ENCODE measurements around the gene TCIRG1.
A peak's percentile ranks its signal among the peaks of the same experiment; 100 is the strongest.

Gene TCIRG1

DNA sequence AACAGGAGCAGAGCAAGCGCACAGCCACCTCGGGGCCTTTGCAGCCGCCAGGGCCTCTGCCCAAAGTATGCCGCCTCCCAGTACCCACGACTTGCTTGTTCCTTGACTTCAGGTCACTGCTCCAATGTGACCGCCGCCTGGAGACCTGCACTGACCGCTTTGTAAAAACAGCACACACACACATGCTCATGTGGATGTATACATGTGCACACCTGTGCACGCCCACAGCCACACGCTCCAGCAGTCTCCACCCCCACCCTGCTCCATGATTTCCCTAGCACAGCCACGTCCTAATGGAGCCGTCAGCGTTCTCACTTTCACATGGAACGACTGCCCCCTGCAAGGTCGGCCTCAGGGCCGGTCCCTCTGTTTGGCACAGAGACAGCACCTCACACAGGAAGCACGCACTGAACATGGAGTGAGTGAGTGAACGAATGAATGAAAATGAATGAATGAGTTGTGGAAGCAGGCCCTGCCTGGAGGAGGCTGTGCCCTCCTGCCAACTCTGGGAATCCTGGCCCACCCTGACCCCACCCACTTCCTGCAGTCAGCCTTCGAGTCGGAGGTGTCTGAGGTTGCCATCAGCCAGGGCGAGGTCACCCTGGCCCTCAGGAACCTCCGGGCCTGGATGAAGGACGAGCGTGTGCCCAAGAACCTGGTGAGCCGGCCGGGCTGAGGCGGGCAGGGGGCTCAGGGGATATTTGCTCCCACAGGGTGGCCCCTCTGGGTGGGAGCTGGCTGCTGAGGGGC, 20.7 kb upstream of the TCIRG1 start:
- H3K27ac ChIP-seq, result no peak overlapping the region
- no peak for TF ChIP-seq ZFX (IDR thresholded peaks at IDR 0.05)

DNA sequence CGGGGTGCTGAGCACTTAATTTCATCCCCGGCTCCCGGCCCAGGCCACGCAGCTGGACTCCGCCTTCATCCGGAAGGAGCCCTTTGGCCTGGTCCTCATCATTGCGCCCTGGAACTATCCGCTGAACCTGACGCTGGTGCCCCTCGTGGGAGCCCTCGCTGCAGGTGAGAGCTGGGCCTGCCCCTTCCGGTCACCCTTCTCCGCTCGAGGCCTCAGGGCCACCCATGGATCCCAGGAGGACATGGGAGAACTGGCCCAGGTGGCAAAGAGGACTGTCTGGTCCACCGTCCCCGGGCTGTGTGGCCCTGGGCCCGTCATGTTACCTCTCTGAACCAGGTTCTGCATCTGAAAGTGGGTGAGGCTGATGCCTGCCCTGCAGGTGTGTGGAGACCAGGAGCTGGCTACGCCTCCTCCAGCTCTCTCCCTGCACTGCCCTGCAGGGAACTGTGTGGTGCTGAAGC, 20.1 kb upstream of the TCIRG1 start:
- TF ChIP-seq ZFX (IDR thresholded peaks at IDR 0.05), result no peak
- TF ChIP-seq, protein P1, sequence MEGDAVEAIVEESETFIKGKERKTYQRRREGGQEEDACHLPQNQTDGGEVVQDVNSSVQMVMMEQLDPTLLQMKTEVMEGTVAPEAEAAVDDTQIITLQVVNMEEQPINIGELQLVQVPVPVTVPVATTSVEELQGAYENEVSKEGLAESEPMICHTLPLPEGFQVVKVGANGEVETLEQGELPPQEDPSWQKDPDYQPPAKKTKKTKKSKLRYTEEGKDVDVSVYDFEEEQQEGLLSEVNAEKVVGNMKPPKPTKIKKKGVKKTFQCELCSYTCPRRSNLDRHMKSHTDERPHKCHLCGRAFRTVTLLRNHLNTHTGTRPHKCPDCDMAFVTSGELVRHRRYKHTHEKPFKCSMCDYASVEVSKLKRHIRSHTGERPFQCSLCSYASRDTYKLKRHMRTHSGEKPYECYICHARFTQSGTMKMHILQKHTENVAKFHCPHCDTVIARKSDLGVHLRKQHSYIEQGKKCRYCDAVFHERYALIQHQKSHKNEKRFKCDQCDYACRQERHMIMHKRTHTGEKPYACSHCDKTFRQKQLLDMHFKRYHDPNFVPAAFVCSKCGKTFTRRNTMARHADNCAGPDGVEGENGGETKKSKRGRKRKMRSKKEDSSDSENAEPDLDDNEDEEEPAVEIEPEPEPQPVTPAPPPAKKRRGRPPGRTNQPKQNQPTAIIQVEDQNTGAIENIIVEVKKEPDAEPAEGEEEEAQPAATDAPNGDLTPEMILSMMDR (conservative IDR thresholded peaks at IDR 0.05), result no peak

DNA sequence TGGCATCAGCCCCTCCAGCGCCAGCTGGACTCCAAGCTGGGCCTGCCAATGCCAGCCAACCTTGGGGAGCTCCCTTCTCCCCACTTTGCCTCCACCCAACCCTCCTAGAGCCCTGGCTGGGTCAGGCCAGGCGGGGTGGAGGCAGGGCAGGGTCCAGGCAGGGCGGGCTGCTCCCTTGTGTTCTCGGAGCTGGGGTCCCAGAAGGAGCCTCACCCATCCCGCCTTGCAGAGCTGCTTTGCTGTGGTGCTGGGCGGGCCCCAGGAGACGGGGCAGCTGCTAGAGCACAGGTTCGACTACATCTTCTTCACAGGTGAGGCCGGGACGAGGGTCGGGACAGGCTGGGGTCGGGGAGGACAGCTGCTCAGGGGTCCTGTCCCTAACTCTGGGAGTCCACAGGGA, 19.3 kb upstream of the TCIRG1 start:
- H3K27ac ChIP-seq, result no peak overlapping the region; the same call in 1 of the 2 replicates
- TF ChIP-seq, protein P1 (conservative IDR thresholded peaks at IDR 0.05), result no peak
- TF ChIP-seq ZFX (IDR thresholded peaks at IDR 0.05), result no peak

More for the DNA sequence above, 20.1 kb upstream of the TCIRG1 start:
- no peak overlapping the region for H3K27ac ChIP-seq

DNA sequence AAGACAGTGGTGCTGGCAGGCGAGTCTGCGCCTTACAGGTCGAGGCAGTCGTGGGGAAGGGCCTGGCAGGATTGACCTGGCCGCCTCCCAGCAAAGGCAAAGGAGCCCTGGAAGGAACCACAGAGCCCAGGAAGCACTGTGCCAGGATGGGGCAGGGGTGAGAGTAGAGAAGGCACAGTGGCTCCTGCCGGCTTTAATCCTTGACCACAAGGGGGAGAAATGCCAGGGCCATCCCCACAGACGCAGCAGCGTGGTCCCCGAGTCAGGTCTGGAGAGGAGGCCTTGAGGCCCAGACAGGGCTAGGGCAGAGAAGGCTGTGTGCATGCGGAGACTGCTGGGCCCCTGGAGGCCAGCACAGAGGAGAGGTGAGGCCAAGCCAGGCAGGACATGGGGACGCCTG, 18.2 kb upstream of the TCIRG1 start:
- H3K27ac ChIP-seq, result peak overlapping the region; percentile 42
- TF ChIP-seq ZFX (IDR thresholded peaks at IDR 0.05), result peak; percentile 26; the same call in 1 of the 2 replicates
- TF ChIP-seq, protein P1 (conservative IDR thresholded peaks at IDR 0.05), result peak; percentile 52; the same call in 1 of the 2 replicates

DNA sequence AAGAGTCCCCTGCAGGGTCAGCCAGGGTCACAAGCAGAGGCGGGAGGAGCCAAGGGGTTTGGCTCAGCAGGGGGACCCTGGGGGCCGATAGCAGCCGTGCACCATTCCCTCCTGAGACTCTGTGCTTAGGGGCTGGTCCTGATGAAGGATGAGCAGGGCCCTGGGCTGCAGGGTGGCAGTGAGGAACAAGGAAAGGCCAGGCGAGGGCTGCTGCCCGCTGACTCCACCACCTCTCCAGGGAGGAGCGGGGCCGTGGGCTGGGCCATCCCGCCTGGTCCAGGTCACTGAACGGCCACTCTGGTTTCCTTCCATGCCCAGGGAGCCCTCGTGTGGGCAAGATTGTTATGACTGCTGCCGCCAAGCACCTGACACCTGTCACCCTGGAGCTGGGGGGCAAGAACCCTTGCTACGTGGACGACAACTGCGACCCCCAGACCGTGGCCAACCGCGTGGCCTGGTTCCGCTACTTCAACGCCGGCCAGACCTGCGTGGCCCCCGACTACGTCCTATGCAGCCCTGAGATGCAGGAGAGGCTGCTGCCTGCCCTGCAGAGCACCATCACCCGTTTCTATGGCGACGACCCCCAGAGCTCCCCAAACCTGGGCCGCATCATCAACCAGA, 17.5 kb upstream of the TCIRG1 start:
- peak overlapping the region; percentile 42 for H3K27ac ChIP-seq

DNA sequence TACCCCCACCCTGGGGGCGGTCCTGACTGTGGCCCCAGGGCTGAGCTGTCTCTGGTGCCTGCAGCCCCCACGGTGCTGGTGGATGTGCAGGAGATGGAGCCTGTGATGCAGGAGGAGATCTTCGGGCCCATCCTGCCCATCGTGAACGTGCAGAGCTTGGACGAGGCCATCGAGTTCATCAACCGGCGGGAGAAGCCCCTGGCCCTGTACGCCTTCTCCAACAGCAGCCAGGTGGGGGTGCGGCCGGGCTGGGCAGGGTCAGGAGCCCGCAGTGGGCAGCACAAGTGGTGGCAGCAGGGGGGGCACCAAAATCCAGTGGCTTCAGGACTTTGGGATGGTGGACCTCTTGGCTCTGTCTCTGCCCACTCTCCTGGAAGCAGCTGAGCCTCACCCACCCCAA, 16.3 kb upstream of the TCIRG1 start:
- no peak overlapping the region for H3K27ac ChIP-seq
- TF ChIP-seq, protein P1 (conservative IDR thresholded peaks at IDR 0.05), result no peak
- no peak for TF ChIP-seq ZFX (IDR thresholded peaks at IDR 0.05)

More for the DNA sequence above, 17.5 kb upstream of the TCIRG1 start:
- TF ChIP-seq, protein P1 (conservative IDR thresholded peaks at IDR 0.05), result peak; percentile 58; the same call in 1 of the 2 replicates
- no peak for TF ChIP-seq ZFX (IDR thresholded peaks at IDR 0.05)

DNA sequence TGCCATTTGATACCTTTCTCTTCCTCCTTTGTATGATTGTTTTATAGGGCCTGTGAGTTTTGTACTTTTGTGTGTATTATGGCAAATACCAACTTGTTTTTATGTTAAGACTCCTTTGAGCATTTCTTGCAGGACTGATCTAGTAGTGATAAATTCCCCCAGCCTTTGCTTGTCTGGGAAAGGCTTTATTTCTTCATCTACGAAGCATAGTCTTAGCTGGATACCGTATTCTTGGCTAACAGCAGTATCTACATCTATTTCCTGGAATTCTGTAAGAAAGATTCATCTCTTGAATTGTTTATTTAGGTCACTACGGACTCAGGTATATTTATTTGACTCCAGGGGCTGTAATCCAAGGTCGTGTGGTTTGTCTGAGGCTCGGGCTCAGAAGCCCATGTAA, 14.3 kb upstream of the TCIRG1 start:
- TF ChIP-seq ZFX (IDR thresholded peaks at IDR 0.05), result no peak
- TF ChIP-seq, protein P1 (conservative IDR thresholded peaks at IDR 0.05), result no peak

More for the DNA sequence above, 14.3 kb upstream of the TCIRG1 start:
- H3K27ac ChIP-seq, result no peak overlapping the region
